Measurements from ENCODE around the gene TTC39B. TPM values are rescaled to one million over a fixed set of nuclear protein-coding genes. Genes with fewer than 3 reads are reported as not detected.

Gene TTC39B
- total RNA-seq, 1 donor from 2014 or later, result 46.9 TPM

GRCh38 chr9:15192856-15193255, 114.2 kb downstream of the TTC39B start:
- Histone ChIP-seq H3K4me3 (no peak overlapping the region), H3K36me3 (peaks cover 62% of the 10 kb centered on the region), H3K9me3 (no peaks in the 10 kb centered on the region), H3K27me3 (no peaks in the 10 kb centered on the region), H3K27ac (no peak overlapping the region), H3K4me1 (no peaks in the 10 kb centered on the region)
- intact Hi-C loops (cut with DNase I), result no loop called here
- ATAC-seq (no peak), DNase-seq (no peak)
- TF ChIP-seq, protein P1, sequence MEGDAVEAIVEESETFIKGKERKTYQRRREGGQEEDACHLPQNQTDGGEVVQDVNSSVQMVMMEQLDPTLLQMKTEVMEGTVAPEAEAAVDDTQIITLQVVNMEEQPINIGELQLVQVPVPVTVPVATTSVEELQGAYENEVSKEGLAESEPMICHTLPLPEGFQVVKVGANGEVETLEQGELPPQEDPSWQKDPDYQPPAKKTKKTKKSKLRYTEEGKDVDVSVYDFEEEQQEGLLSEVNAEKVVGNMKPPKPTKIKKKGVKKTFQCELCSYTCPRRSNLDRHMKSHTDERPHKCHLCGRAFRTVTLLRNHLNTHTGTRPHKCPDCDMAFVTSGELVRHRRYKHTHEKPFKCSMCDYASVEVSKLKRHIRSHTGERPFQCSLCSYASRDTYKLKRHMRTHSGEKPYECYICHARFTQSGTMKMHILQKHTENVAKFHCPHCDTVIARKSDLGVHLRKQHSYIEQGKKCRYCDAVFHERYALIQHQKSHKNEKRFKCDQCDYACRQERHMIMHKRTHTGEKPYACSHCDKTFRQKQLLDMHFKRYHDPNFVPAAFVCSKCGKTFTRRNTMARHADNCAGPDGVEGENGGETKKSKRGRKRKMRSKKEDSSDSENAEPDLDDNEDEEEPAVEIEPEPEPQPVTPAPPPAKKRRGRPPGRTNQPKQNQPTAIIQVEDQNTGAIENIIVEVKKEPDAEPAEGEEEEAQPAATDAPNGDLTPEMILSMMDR (IDR thresholded peaks at IDR 0.05), result no peak

- ATAC-seq, result no peak
These were observed 115.6 kb downstream of the TTC39B start for GRCh38 chr9:15191378-15191777.

DNA sequence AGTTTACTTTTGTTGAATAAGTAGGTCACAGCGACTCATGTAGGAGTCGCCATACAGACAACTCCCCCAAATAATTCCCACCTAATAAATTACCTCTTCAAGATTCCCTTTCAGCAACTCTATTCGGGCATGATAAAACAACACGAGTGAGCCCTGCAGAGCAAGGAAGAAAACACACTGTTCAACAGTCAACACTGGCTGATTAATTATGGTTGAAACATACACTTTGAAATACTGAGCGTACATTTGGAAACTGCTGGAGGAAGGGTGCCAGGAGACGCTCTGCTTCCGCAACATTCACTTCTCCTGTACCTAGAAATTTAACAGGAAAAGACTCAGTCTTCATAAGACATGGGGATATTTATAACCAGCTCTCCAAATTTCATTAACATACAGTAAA, 117.5 kb downstream of the TTC39B start:
- ATAC-seq (no peak), DNase-seq (no peak)
- Histone ChIP-seq H3K4me3 (no peak overlapping the region), H3K27me3 (no peaks in the 10 kb centered on the region), H3K27ac (no peak overlapping the region), H3K4me1 (no peaks in the 10 kb centered on the region), H3K9me3 (no peaks in the 10 kb centered on the region), H3K36me3 (peaks cover 90% of the 10 kb centered on the region)
- intact Hi-C loops (cut with DNase I), result no loop called here
- TF ChIP-seq, protein P1 (IDR thresholded peaks at IDR 0.05), result no peak

More at GRCh38 chr9:15191378-15191777, 115.6 kb downstream of the TTC39B start:
- DNase-seq, result no peak
- TF ChIP-seq, protein P1 (IDR thresholded peaks at IDR 0.05), result no peak
- no peaks in the 10 kb centered on the region for H3K27me3 ChIP-seq
- intact Hi-C loops (cut with DNase I), result no loop called here
- H3K4me1 ChIP-seq, result no peaks in the 10 kb centered on the region
- peaks cover 77% of the 10 kb centered on the region for H3K36me3 ChIP-seq
- no peaks in the 10 kb centered on the region for H3K9me3 ChIP-seq
- H3K27ac ChIP-seq, result no peak overlapping the region
- no peak overlapping the region for H3K4me3 ChIP-seq

DNA sequence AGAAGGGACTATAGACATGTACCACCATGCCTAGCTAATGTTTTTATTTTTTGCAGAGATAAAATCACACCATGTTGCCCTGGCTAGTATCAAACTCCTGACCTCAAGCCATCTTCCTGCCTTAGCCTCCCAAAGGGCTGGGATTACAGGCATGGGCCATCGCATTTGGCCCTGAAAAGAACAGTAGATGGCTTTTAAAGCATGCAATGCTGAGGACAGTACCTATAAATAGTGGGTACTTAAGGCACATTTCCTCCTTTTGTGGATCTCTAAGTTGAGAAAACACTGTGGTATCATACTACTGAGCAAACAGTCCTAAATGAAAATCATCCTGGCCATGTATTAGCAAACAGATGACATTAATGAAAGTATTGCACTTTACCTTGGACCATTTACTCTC, 119.4 kb downstream of the TTC39B start:
- intact Hi-C loops (cut with DNase I), result no loop called here
- TF ChIP-seq, protein P1 (IDR thresholded peaks at IDR 0.05), result no peak
- Histone ChIP-seq H3K36me3 (peaks cover 97% of the 10 kb centered on the region), H3K27me3 (no peaks in the 10 kb centered on the region), H3K9me3 (no peaks in the 10 kb centered on the region), H3K4me3 (no peak overlapping the region), H3K4me1 (no peaks in the 10 kb centered on the region), H3K27ac (no peak overlapping the region)
- DNase-seq, result no peak
- no peak for ATAC-seq

GRCh38 chr9:15182730-15183129, 124.3 kb downstream of the TTC39B start:
- TF ChIP-seq, protein P1 (IDR thresholded peaks at IDR 0.05), result no peak
- DNase-seq, result no peak
- Histone ChIP-seq H3K27me3 (no peaks in the 10 kb centered on the region), H3K36me3 (peaks cover 81% of the 10 kb centered on the region), H3K27ac (no peak overlapping the region), H3K4me1 (no peaks in the 10 kb centered on the region), H3K9me3 (no peaks in the 10 kb centered on the region), H3K4me3 (no peak overlapping the region)
- ATAC-seq, result no peak
- intact Hi-C loops (cut with DNase I), result no loop called here

- ATAC-seq, result no peak
- no peak for DNase-seq
- Histone ChIP-seq H3K4me1 (no peaks in the 10 kb centered on the region), H3K9me3 (no peaks in the 10 kb centered on the region), H3K27ac (no peak overlapping the region), H3K4me3 (no peak overlapping the region), H3K36me3 (peaks cover 75% of the 10 kb centered on the region), H3K27me3 (no peaks in the 10 kb centered on the region)
- intact Hi-C loops (cut with DNase I), result no loop called here
- TF ChIP-seq, protein P1 (IDR thresholded peaks at IDR 0.05), result no peak
These were observed 124.9 kb downstream of the TTC39B start for GRCh38 chr9:15182101-15182551.
